ENCODE results near the gene LRRC27.
"Not testable (repeated sequence)": the region's sequence is repeated elsewhere in the genome, so short reads cannot be mapped to it uniquely, and the experiment has no call there.

LRRC27 gene

DNA sequence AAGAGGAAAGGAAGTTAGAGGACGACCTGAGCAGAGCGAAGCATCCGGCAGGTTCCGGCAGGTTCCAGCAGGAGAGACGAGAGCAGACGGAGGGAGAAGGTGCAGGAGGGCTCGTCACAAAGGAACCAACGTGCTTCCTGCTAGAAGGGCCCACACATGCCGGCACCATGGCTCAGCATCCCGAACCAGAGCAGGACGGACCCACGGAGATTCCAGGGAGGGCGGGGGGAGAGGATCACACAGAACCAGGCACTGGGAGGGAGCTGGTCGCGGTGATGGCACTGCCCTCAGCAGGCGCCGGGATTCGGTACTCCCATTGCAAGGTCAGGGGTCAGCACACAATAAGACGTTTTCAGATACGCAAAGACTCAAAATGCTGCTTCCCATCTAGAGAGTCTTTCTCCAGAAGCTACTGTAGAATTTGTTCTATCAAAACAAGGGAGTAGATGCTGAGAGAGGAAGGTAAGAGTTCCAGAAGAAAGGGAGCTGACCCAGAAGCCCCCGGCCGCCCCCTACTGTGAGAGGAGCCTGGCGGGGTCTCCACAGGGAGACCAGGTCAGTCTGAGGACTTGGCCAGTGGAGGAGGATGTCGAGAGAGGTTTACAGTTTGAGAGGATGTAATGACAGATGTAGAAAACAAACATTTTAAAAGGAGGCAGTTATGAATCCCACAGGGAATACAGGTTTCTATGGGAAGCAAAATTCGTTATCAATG lies 41.4 kb downstream of the LRRC27 start:
- ATAC-seq: no peak

DNA sequence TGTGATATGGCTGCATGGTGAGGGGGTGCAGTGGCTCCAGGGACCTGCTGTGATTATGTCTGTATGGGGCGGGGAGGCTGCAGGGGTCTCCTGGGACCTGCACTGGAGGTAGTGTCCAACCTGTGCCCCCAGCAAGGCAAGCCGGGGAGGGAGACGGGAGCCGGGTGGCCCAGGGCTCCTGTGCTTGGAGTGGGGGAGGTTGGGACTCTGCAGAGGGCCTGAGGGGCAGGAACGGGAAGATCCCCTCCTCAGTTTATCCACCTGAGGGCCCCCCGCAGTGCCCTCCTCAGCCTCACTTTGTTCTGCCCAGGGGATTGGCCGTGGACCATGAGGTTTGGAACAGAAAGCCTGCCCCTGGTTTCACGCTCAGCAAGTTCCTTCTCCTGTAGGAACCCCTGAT lies 42.2 kb downstream of the LRRC27 start:
- Mint-ChIP-seq H3K9me3 (no peaks in the 10 kb centered on the region), H3K27ac (no peak overlapping the region), H3K4me1 (peaks cover 4% of the 10 kb centered on the region), H3K4me3 (no peak overlapping the region), H3K27me3 (peaks cover 2% of the 10 kb centered on the region), H3K36me3 (ENCODE audit: low read depth) (no peaks in the 10 kb centered on the region)
- no peak for ATAC-seq
- DNase-seq: no peak

More for the DNA sequence above, 41.4 kb downstream of the LRRC27 start:
- Mint-ChIP-seq H3K27me3 (peaks cover 2% of the 10 kb centered on the region), H3K27ac (no peak overlapping the region), H3K36me3 (ENCODE audit: low read depth) (no peaks in the 10 kb centered on the region), H3K4me1 (peaks cover 4% of the 10 kb centered on the region), H3K4me3 (no peak overlapping the region), H3K9me3 (no peaks in the 10 kb centered on the region)
- DNase-seq: no peak

DNA sequence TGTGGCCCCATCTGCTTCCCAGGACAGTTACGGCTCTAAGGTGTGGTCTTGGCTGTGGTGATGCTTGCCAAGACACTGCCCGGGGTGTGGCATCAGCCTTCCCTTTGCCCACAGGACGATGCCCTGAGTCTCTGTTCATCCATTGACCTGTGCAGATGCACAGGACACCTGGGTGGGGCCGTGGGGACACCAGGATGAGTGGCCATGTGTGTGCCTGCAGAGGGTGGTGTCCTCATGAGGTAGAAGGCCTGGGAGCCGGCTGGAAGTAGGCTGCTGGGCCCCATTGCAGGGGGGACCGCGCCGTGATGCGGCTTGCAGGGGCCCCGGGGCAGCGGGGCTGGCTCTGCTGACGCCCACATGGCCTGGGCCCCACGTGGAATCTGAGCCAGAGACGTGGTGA lies 42.6 kb downstream of the LRRC27 start:
- H3K27ac Mint-ChIP-seq: no peak overlapping the region
- H3K4me1 Mint-ChIP-seq: peaks cover 4% of the 10 kb centered on the region

DNA sequence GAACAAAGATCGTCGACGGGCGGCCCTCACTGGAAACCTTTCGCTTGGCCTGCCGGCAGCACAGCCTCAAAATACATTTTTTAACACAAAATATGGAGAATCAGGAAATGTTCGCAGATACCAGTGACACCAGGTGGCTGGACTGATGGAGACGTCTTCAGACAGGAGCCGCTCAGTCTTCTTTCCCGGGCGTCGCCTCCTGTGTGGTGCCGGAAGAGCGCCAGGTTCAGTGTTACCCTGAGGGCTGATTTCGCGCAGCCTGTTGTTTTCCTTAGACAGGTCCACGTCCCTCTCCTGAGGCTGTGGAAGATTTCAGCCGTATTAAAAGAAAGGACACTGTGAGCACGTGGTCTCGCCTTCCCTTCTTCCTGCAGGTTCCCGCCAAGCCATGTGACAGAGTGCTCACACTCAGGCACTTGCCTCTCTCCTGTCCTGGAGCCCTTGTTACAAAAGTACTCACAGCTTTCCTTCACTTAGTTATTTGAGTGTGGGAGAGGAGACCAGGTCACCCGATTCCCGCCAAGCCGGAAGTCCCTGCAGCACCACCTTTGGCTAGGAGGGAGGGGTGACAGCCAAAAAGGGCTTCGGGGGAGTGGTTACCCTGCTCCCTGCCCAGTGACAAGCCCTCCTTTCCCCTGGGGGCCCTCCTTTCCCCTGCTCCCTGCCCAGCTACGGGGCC lies 43.3 kb downstream of the LRRC27 start:
- Mint-ChIP-seq H3K4me1 (peaks cover 4% of the 10 kb centered on the region), H3K9me3 (no peaks in the 10 kb centered on the region), H3K27ac (no peak overlapping the region), H3K27me3 (peaks cover 2% of the 10 kb centered on the region), H3K4me3 (no peak overlapping the region), H3K36me3 (ENCODE audit: low read depth) (no peaks in the 10 kb centered on the region)
- DNase-seq (no peak), ATAC-seq (no peak)

More for the DNA sequence above, 42.6 kb downstream of the LRRC27 start:
- H3K4me3 Mint-ChIP-seq: no peak overlapping the region
- peaks cover 2% of the 10 kb centered on the region for H3K27me3 Mint-ChIP-seq
- DNase-seq: no peak
- no peaks in the 10 kb centered on the region for H3K9me3 Mint-ChIP-seq
- no peaks in the 10 kb centered on the region for H3K36me3 Mint-ChIP-seq (ENCODE audit: low read depth)
- ATAC-seq: no peak

DNA sequence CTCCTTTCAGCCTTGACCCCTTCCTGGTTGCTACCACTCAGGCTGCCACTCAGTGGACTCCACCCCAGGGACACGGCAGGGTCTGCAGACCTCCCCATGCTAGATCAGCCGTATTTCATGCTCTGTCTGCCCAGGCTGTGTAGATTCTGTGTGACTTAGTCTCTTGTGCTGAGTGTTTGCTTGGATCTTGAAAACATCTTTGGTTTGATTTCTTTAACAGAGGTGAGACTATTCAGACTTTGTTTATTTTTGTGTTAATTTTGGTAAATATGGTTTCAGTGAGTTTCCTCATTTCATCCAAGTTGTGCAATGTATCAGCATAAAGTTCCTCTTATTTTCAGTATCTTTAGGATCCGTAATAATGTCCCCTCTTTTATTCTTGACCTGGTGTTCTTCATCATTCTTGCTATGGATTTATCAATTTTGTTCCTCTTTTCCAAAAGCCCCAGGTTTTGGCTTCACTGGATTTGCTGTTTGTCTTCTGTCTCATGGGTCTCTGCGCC lies 43.9 kb downstream of the LRRC27 start:
- Mint-ChIP-seq H3K27me3 (peaks cover 2% of the 10 kb centered on the region), H3K36me3 (ENCODE audit: low read depth) (no peaks in the 10 kb centered on the region), H3K9me3 (no peaks in the 10 kb centered on the region), H3K27ac (no peak overlapping the region), H3K4me1 (peaks cover 4% of the 10 kb centered on the region), H3K4me3 (no peak overlapping the region)
- ATAC-seq: no peak
- DNase-seq: no peak

DNA sequence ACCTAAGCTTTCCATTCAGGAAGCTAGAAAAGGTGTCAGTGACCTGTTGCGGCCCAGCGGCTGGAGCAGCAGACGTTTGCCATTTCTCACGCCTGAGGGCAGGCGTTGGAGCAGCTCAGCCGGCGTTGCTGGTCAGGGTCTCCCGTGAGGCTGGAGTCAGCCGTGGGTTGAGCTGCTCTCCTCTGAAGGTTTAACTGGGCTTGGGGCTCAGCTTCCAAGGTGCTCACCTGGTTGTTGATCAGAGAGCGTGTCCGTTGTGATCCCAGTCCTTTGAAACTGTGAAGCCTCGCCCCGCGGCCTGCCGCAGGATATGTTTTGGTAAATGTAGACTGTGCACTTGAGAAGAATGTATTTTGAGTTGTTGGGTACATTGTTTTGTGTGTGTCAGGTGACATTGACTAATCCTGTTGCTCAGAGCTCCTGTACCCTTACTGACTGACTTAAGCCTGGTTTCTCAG lies 44.4 kb downstream of the LRRC27 start:
- H3K4me1 Mint-ChIP-seq: peaks cover 4% of the 10 kb centered on the region
- no peak for DNase-seq
- no peak overlapping the region for H3K27ac Mint-ChIP-seq

DNA sequence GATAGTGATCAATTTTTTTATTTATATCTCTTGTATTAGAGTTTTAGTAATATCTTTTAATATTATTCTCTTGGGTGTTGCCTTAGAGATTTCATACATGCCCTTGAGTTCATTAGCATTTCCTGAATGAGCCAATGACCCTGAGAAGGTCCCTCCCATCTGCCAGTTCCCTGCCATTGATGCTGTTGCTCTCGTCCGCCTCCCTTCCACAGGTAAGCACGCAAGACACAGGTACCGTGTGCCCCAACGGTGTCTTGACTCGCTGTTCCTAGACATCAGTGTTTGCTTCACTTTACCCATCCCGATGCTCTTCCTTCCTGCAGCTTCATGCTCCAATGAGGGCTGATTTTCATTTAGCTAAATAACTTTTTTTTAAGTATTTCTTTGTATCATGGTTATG lies 45.3 kb downstream of the LRRC27 start:
- Mint-ChIP-seq H3K4me3 (no peak overlapping the region), H3K4me1 (peaks cover 3% of the 10 kb centered on the region), H3K27me3 (no peaks in the 10 kb centered on the region), H3K36me3 (ENCODE audit: low read depth) (no peaks in the 10 kb centered on the region), H3K27ac (no peak overlapping the region), H3K9me3 (no peaks in the 10 kb centered on the region)
- DNase-seq (no peak), ATAC-seq (no peak)

More for the DNA sequence above, 44.4 kb downstream of the LRRC27 start:
- H3K9me3 Mint-ChIP-seq: no peaks in the 10 kb centered on the region
- peaks cover 2% of the 10 kb centered on the region for H3K27me3 Mint-ChIP-seq
- no peaks in the 10 kb centered on the region for H3K36me3 Mint-ChIP-seq (ENCODE audit: low read depth)
- no peak overlapping the region for H3K4me3 Mint-ChIP-seq
- ATAC-seq: no peak

DNA sequence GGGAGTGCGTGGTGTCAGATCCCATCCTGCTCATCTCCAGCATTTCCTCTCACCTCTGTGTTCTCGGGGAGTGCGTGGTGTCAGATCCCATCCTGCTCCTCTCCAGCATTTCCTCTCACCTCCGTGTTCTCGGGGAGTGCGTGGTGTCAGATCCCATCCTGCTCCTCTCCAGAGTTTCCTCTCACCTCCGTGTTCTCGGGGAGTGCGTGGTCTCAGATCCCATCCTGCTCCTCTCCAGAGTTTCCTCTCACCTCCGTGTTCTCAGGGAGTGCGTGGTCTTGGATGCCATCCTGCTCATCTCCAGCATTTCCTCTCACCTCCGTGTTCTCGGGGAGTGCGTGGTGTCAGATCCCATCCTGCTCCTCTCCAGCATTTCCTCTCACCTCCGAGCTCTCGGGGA lies 47.0 kb downstream of the LRRC27 start:
- not testable (repeated sequence) for H3K4me1 Mint-ChIP-seq; H3K36me3 Mint-ChIP-seq (ENCODE audit: low read depth); H3K9me3 Mint-ChIP-seq; ATAC-seq; DNase-seq; H3K27ac Mint-ChIP-seq; H3K4me3 Mint-ChIP-seq; H3K27me3 Mint-ChIP-seq

DNA sequence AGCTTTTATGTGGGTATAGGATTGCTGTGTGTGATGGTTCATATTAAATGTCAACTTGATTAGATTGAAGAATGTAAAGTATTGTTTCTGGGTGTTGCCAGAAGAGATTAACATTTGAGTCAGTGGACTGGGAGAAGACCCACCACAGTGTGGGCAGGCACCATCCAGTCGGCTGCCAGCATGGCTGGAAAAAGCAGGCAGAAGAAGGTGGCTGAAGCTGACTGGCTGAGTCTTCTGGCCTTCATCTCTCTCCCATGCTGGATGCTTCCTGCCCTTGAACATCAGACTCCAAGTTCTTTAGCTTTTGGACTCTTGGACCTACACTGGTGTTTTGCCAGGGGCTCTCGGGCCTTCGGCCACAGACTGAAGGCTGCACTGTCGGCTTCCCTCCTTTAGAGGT lies 49.0 kb downstream of the LRRC27 start:
- H3K9me3 Mint-ChIP-seq; H3K4me3 Mint-ChIP-seq; H3K36me3 Mint-ChIP-seq (ENCODE audit: low read depth); H3K27ac Mint-ChIP-seq; H3K4me1 Mint-ChIP-seq; ATAC-seq; H3K27me3 Mint-ChIP-seq: not testable (repeated sequence)
- peak; percentile 0 for DNase-seq

DNA sequence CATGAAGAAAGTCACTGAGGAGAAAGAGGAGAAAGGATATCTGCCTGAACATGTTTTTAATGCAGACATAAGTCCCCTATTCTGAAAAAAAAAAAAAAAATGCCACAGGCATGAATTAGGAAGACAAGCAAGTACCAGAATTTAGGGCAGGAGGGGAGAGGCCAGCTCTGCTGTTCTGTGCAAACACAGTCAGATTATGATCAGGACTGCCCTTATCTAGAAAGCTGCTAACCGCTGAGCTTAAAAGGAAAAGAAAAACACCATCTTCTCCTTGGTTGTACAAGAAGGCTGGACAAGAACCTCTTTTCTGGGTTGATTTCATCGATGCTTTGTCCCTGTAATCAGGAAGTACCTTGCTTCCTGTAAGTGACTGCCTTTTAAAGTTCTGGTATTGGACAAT lies 49.7 kb downstream of the LRRC27 start:
- DNase-seq: no peak
- Mint-ChIP-seq H3K27ac (no peak overlapping the region), H3K4me1 (peaks cover 10% of the 10 kb centered on the region), H3K36me3 (ENCODE audit: low read depth) (no peaks in the 10 kb centered on the region), H3K4me3 (no peak overlapping the region), H3K9me3 (no peaks in the 10 kb centered on the region), H3K27me3 (no peaks in the 10 kb centered on the region)
- no peak for ATAC-seq

GRCh38 chr10:132382231-132382922 lies 50.4 kb downstream of the LRRC27 start:
- no peak overlapping the region for H3K27ac Mint-ChIP-seq
- no peaks in the 10 kb centered on the region for H3K9me3 Mint-ChIP-seq
- no peaks in the 10 kb centered on the region for H3K27me3 Mint-ChIP-seq
- ATAC-seq (peak; percentile 49), DNase-seq (no peak)
- H3K4me1 Mint-ChIP-seq: peaks cover 11% of the 10 kb centered on the region
- no peak overlapping the region for H3K4me3 Mint-ChIP-seq
- no peaks in the 10 kb centered on the region for H3K36me3 Mint-ChIP-seq (ENCODE audit: low read depth)

DNA sequence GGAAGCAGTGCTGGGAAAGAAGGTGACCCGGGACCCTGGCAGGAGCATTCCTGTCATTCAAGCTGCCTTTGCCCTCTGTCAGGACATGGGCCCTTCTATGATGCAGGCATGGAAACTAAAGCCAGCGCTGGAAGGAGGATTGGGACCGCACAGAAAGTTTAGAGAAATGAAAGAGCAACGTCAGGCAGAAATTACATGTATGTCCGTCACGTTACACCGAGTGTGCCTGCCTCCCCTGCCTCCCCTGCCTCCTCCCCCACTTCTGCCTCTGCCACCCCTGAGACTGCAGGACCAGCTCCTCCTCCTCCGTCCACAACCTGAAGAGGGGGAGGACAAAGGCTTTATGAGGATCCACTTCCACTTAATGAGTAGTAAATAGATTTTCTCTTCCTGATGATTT lies 51.1 kb downstream of the LRRC27 start:
- ATAC-seq (no peak), DNase-seq (no peak)
- Mint-ChIP-seq H3K9me3 (no peaks in the 10 kb centered on the region), H3K27me3 (peaks cover 3% of the 10 kb centered on the region), H3K27ac (no peak overlapping the region), H3K4me3 (no peak overlapping the region), H3K4me1 (peaks cover 15% of the 10 kb centered on the region), H3K36me3 (ENCODE audit: low read depth) (no peaks in the 10 kb centered on the region)

DNA sequence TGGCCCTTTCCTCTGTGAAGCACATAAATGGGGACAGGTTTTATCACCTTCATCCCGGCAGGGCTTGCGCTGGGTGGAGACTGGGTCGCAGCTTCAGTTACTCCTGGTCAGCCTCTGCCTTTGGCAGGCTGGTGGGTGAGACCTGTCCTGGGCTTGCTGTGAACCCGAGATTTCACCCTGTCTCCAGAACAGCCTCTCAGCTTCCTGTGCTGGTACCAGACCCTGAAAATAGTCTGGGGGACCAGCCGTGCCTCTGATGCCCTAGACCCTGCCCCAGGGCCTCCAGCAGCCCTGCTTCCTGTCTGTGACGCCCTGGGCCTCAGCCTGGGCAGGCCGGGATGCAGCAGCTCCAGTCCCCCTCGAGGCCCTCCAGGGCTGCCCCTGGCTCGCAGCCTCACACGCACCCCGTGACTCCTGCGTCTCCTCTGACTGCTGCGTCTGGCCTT lies 51.8 kb downstream of the LRRC27 start:
- no peak overlapping the region for H3K4me3 Mint-ChIP-seq
- H3K36me3 Mint-ChIP-seq (ENCODE audit: low read depth): no peaks in the 10 kb centered on the region
- H3K27ac Mint-ChIP-seq: no peak overlapping the region
- DNase-seq (no peak), ATAC-seq (no peak)
- H3K27me3 Mint-ChIP-seq: peaks cover 3% of the 10 kb centered on the region
- H3K9me3 Mint-ChIP-seq: no peaks in the 10 kb centered on the region
- H3K4me1 Mint-ChIP-seq: peaks cover 15% of the 10 kb centered on the region

DNA sequence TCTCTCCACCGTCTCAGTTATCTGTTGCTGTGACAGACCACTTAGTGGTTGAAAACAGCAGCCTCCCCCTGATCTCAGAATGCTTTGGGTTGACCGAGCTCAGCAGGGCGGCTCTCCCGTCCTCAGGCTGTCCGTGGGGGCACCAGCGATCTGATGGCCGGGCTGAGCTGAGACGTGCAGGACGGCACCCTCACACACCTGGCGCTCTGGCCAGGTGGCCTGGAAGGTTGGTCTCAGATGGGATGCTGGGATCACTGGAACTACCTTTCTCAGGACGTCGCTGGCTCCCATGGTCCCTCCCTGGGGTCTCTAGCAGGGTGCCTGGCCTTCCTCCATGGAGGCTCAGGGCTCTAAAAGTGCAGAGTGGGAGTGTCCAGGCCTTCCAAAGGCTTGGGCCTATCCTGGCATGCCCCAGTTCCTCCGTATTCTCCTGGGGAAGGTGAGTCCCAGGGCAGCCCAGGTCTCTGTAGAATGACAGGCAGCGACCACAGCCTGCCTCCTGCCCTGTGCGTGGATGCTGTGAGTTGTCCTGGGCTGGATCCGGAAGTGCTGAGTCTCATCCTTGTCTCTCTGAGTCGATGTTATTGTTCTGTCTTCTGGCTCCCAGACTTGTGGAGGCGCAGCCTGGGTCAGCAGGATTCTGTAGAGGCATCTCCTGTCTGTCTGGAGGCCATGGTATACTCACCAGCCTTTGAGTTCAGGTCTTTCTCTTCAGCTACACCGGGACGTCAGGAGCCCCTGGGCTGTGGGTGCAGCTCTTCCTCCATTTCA lies 52.8 kb downstream of the LRRC27 start:
- no peak for ATAC-seq
- Mint-ChIP-seq H3K27ac (no peak overlapping the region), H3K36me3 (ENCODE audit: low read depth) (no peaks in the 10 kb centered on the region)

More for the DNA sequence above, 52.8 kb downstream of the LRRC27 start:
- Mint-ChIP-seq H3K4me3 (no peak overlapping the region), H3K4me1 (peaks cover 15% of the 10 kb centered on the region), H3K27me3 (peaks cover 3% of the 10 kb centered on the region), H3K9me3 (no peaks in the 10 kb centered on the region)
- no peak for DNase-seq
